B cell (primary cell): Measurements from ENCODE around the gene WDR41. TPM values are rescaled to one million over a fixed set of nuclear protein-coding genes. Genes with fewer than 3 reads are reported as not detected.

Experiments used
- ATAC-seq: fragments of 200-7000 bp; cut with Tn5 transposase; one replicate; pipeline ENCODE4 v1.10.0; 2021; ENCODE audit warnings: low read depth, mild to moderate bottlenecking, moderate number of reproducible peaks, moderate library complexity
- CTCF ChIA-PET: fragments of 350-600 bp; sonication (Branson Sonifier 250); formaldehyde crosslinking; loops from one replicate; lab custom pipeline; 2021; ENCODE audit warnings: antibody characterized with exemption, inconsistent platforms; lab: Charles Lee
- POLR2A ChIA-PET: fragments of 350-600 bp; sonication (Branson Sonifier 250); formaldehyde crosslinking; loops from one replicate; lab custom pipeline; 2021; ENCODE audit warnings: antibody characterized with exemption; lab: Charles Lee
- DNase-seq: peaks from one replicate; pipeline ENCODE4 v3.0.0; 2013
- H2AFZ ChIP-seq: 2 replicates; pipeline ENCODE4 v1.6.1; 2012; ENCODE audit warnings: mild to moderate bottlenecking, low read depth, low read length; ENCODE audit not compliant: insufficient read depth, poor library complexity, severe bottlenecking
- H3K27ac ChIP-seq, 2 donors: 1 replicate in 1 of 2; 2 replicates in 1 of 2; pipeline ENCODE4 v1.5.1; 2012 to 2013; ENCODE audit warnings: low read length in 2 of 2, mild to moderate bottlenecking in 2 of 2, moderate library complexity in 1 of 2
- H3K27me3 ChIP-seq, 4 experiments: fragments of 200-600 bp in 1 of 4; sonication (generic) in 1 of 4; replicated peaks in 1 of 4; 1 replicate in 2 of 4; 2 replicates in 2 of 4; pipeline versions ENCODE4 v1.6.1 to v1.7.0; 2013 to 2016; ENCODE audit warnings: low read length in 3 of 4, mild to moderate bottlenecking in 2 of 4, mixed read lengths in 1 of 4, moderate library complexity in 1 of 4; ENCODE audit not compliant: insufficient read depth in 4 of 4, control insufficient read depth in 3 of 4; ENCODE audit errors: control extremely low read depth in 1 of 4
- H3K36me3 ChIP-seq, 2 experiments: replicated peaks in 1 of 2; 1 replicate in 1 of 2; 2 replicates in 1 of 2; pipeline versions ENCODE4 v1.6.1 to v1.7.1; 2013; ENCODE audit warnings: low read length in 1 of 2; ENCODE audit not compliant: insufficient read depth in 2 of 2, control insufficient read depth in 1 of 2; ENCODE audit errors: control extremely low read depth in 1 of 2, extremely low read depth in 1 of 2
- H3K4me1 ChIP-seq, 2 donors: fragments of 200-600 bp in 1 of 2; sonication (generic) in 1 of 2; 1 replicate in 1 of 2; 2 replicates in 1 of 2; pipeline versions ENCODE4 v1.5.1 to v1.6.1; 2013 to 2017; ENCODE audit warnings: low read length in 2 of 2; ENCODE audit not compliant: control insufficient read depth in 2 of 2, insufficient read depth in 2 of 2
- H3K4me2 ChIP-seq: replicated peaks from 2 replicates; pipeline ENCODE3; 2012; ENCODE audit warnings: mild to moderate bottlenecking, low read depth, low read length; ENCODE audit not compliant: poor library complexity, severe bottlenecking
- H3K4me3 ChIP-seq, 5 experiments: fragments of 200-600 bp in 1 of 5; sonication (generic) in 1 of 5; 1 replicate in 3 of 5; 2 replicates in 2 of 5; pipeline versions ENCODE4 v1.5.1 to v1.7.0; 2011 to 2016; ENCODE audit warnings: low read length in 4 of 5, mild to moderate bottlenecking in 4 of 5, low read depth in 2 of 5, control low read depth in 1 of 5, moderate library complexity in 1 of 5; ENCODE audit not compliant: insufficient read depth in 1 of 5; ENCODE audit errors: control extremely low read depth in 1 of 5, extremely low read depth in 1 of 5
- H3K79me2 ChIP-seq: fragments of 200-600 bp; sonication (generic); one replicate; pipeline ENCODE4 v1.6.0; 2016; ENCODE audit warnings: low read length; ENCODE audit not compliant: control insufficient read depth, insufficient read depth
- H3K9ac ChIP-seq: fragments of 200-600 bp; sonication (generic); 2 replicates; pipeline ENCODE4 v1.6.1; 2017; ENCODE audit warnings: mild to moderate bottlenecking, low read length, moderate library complexity
- H3K9me3 ChIP-seq, 3 donors: one replicate each; pipeline versions ENCODE4 v1.6.1 to v1.7.1; 2013; ENCODE audit warnings: low read length in 2 of 3; ENCODE audit not compliant: control insufficient read depth in 2 of 3, insufficient read depth in 1 of 3; ENCODE audit errors: control extremely low read depth in 1 of 3
- H4K20me1 ChIP-seq: 2 replicates; pipeline ENCODE4 v1.6.0; 2012; ENCODE audit warnings: mild to moderate bottlenecking, low read length; ENCODE audit not compliant: insufficient read depth, control insufficient read depth, poor library complexity, severe bottlenecking
- H3K27ac Mint-ChIP-seq: one replicate; pipeline ENCODE4 v1.8.0; 2021; ENCODE audit warnings: mixed read lengths
- H3K27me3 Mint-ChIP-seq: one replicate; pipeline ENCODE4 v1.8.0; 2021; ENCODE audit warnings: mixed read lengths
- H3K4me1 Mint-ChIP-seq: one replicate; pipeline ENCODE4 v1.8.0; 2021; ENCODE audit warnings: mixed read lengths
- H3K4me3 Mint-ChIP-seq: one replicate; pipeline ENCODE4 v1.8.0; 2021; ENCODE audit warnings: mixed read lengths
- H3K9me3 Mint-ChIP-seq: one replicate; pipeline ENCODE4 v1.8.0; 2022; ENCODE audit warnings: mixed read lengths; ENCODE audit not compliant: insufficient read depth
- CTCF ChIP-seq: fragments of 200-600 bp; IDR thresholded peaks from one replicate; pipeline ENCODE4 v1.8.0; 2022; ENCODE audit warnings: antibody characterized with exemption, mild to moderate bottlenecking
- EZH2 ChIP-seq: IDR thresholded peaks from 2 replicates; pipeline ENCODE4 v1.6.1; 2012; ENCODE audit warnings: borderline replicate concordance, low read depth, mild to moderate bottlenecking, moderate library complexity, low read length; ENCODE audit not compliant: insufficient read depth, poor library complexity, severe bottlenecking
- WGBS: methylation state at CpG from one replicate; pipeline ENCODE4 v1.1.5; 2013; ENCODE audit warnings: missing lambda C conversion rate; ENCODE audit not compliant: insufficient coverage; 5-methylcytosine and 5-hydroxymethylcytosine counted together
- intact Hi-C: fragments of 100-400 bp; cut with micrococcal nuclease; formaldehyde crosslinking; loops from one replicate; pipeline ENCODE4 v1.10.0; 2022
- polyA plus RNA-seq: library from polyadenylated mRNA; depleted of rRNA; stranded (reverse); fragments of >200 nt; gene quantifications from 2 replicates; pipeline ENCODE4 v1.2.3, GENCODE V29; 2012
- total RNA-seq, 2 donors: library from RNA; stranded (reverse); fragments of 120-200 nt in 1 of 2; gene quantifications; 1 replicate in 1 of 2; 2 replicates in 1 of 2; pipeline versions ENCODE4 v1.2.3 to v1.2.4, GENCODE V29; 2013 to 2022

The WDR41 gene
- total and polyA plus RNA-seq, 2 donors (not counting 1 experiment from before 2014, with no cell fraction given), result 9.0 to 30.6 TPM

GRCh38 chr5:77498952-77499351 lies 6.8 kb upstream of the WDR41 start:
- Histone ChIP-seq H4K20me1 (no peaks in the 10 kb centered on the region), H3K4me2 (no peak overlapping the region), H3K27me3 (no peaks in the 10 kb centered on the region), H3K4me1 (no peaks in the 10 kb centered on the region), H3K9me3 (peaks cover 0 to 4% (median 0%) of the 10 kb centered on the region in 3 donors), H3K9ac (no peak overlapping the region), H3K36me3 (no peaks in the 10 kb centered on the region), H3K79me2 (no peaks in the 10 kb centered on the region), H2AFZ (no peak overlapping the region), H3K27ac (no peak overlapping the region), H3K4me3 (no peak overlapping the region)
- intact Hi-C loops, result loop anchor here (10.0 kb wide), 2 partner anchors 126 to 784 kb away; partner anchors contain the start of gene F2R
- WGBS, result no CpG with 5 or more reads among the region's 2 CpGs
- Mint-ChIP-seq H3K27ac (no peak overlapping the region), H3K9me3 (peaks cover 6% of the 10 kb centered on the region), H3K27me3 (peaks cover 28% of the 10 kb centered on the region), H3K4me3 (no peak overlapping the region), H3K4me1 (peaks cover 4% of the 10 kb centered on the region)
- ATAC-seq (no peak), DNase-seq (no peak)
- ChIA-PET POLR2A (no interaction called here), CTCF (no interaction called here)
- no peak for TF ChIP-seq CTCF
- no peak for TF ChIP-seq EZH2

GRCh38 chr5:77494935-77495334 lies 2.8 kb upstream of the WDR41 start:
- WGBS, result no CpG with 5 or more reads among the region's 3 CpGs
- Mint-ChIP-seq H3K4me3 (no peak overlapping the region), H3K27ac (no peak overlapping the region), H3K27me3 (peaks cover 12% of the 10 kb centered on the region), H3K4me1 (peaks cover 19% of the 10 kb centered on the region), H3K9me3 (peaks cover 2% of the 10 kb centered on the region)
- Histone ChIP-seq H3K4me2 (no peak overlapping the region), H2AFZ (no peak overlapping the region), H3K4me3 (no peak overlapping the region), H3K27me3 (no peaks in the 10 kb centered on the region), H3K9ac (no peak overlapping the region), H3K79me2 (peaks cover 9% of the 10 kb centered on the region), H4K20me1 (no peaks in the 10 kb centered on the region), H3K9me3 (no peaks in the 10 kb centered on the region), H3K36me3 (no peaks in the 10 kb centered on the region), H3K4me1 (peaks cover 5 to 6% of the 10 kb centered on the region in 2 donors), H3K27ac (no peak overlapping the region)
- DNase-seq (no peak), ATAC-seq (no peak)
- intact Hi-C loops, result loop anchor here (5.0 to 10.0 kb wide), 5 partner anchors 130 to 1742 kb away; partner anchors contain the start of genes F2R and JMY
- CTCF ChIA-PET, result no interaction called here
- TF ChIP-seq CTCF, result no peak
- POLR2A ChIA-PET, result no interaction called here
